ENCODE results near the gene ZNF532. TPM values are rescaled to one million over a fixed set of nuclear protein-coding genes. Genes with fewer than 3 reads are reported as not detected.

The ZNF532 gene
- total RNA-seq, 1 donor from 2014 or later = 53.3 TPM

DNA sequence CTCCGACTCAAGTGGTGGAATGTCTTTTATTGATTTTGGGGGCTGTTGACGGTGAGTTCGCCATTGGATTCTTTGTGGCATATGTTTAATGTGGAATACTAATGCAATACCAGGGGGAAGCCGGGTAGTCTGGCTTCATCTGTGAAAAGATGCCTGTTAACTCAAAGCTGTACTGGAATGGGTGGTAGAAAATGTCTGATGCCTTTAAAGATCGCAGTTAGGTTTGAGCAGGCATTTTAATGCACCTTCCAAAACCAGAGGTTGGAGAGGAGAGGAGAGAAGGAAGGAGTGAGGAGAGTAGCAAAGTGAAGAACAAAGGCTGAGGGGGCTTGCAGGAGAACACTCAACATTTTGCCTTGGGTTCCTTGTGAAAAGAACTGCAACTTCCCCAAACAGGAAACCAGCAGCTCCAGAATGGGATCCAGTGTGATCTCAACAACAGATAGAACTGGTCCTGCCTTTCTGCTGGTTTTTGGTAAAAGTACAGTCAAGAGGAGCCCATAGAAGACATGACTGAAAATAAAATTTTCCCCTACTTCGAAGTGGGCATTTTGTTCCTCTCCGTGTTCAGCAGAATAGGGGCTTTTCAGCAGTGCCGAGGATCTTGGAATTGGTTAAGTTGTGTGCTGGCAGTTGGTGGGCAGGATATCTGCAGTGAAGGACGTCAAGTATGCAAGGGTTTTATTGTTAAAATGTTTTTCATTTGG lies 1.5 kb downstream of the ZNF532 start:
- no peak for ATAC-seq (ENCODE audit: poor library complexity)
- no peak for DNase-seq
- intact Hi-C loops (cut with DNase I) = no loop called here

GRCh38 chr18:58866773-58867150 lies 2.1 kb downstream of the ZNF532 start:
- intact Hi-C loops (cut with DNase I) = no loop called here
- DNase-seq (no peak), ATAC-seq (ENCODE audit: poor library complexity) (no peak)

GRCh38 chr18:58867281-58867961 lies 2.7 kb downstream of the ZNF532 start:
- intact Hi-C loops (cut with DNase I) = no loop called here
- DNase-seq = no peak
- no peak for ATAC-seq (ENCODE audit: poor library complexity)

DNA sequence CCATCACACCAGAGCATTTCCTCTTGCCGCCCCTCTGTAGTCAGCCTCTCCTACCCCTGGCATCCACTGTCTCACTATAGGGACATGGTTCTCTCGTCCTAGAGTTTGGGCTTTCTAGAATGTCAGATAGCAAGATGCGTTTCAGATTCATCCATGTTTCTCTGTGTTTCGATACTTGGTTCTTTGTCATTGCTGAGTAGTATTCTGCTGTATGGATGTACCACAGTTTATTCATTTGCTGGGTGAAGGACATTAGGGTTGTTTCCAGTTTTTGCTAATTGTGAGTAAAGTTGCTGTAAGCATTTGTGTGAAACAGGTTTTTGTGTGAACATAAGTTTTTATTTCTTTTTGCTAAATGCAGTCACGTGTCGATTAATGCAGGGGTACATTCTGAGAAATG lies 3.8 kb downstream of the ZNF532 start:
- DNase-seq = no peak
- intact Hi-C loops (cut with DNase I) = no loop called here
- no peak for ATAC-seq (ENCODE audit: poor library complexity)

DNA sequence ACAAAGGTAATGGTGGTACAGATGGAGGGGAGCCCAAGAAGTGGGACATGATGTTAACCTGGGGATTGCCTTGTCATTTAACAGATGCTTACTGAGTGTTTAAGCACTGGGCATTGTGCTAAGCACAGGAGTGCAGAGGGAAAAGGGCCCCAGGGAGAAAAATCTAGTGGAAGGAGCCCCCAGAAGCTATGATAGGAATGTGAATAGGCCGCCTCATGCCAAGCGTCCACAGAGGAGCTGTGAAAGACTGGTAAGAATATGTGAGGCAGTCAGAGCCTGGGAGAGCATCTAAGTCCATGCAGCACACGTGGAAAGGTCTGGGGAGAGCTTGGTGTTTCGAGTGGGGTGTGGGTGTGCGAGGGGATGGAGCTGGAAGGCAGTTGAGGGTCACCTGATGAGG lies 5.5 kb downstream of the ZNF532 start:
- intact Hi-C loops (cut with DNase I) = no loop called here
- no peak for ATAC-seq (ENCODE audit: poor library complexity)
- DNase-seq = no peak

- no peak for DNase-seq
- no peak for ATAC-seq (ENCODE audit: poor library complexity)
- intact Hi-C loops (cut with DNase I) = no loop called here
Observed at GRCh38 chr18:58870621-58871020, 5.9 kb downstream of the ZNF532 start.

- intact Hi-C loops (cut with DNase I) = no loop called here
Observed at GRCh38 chr18:58871514-58872420, 7.1 kb downstream of the ZNF532 start.

GRCh38 chr18:58878640-58879039 lies 14.0 kb downstream of the ZNF532 start:
- DNase-seq (no peak), ATAC-seq (ENCODE audit: poor library complexity) (no peak)

More at GRCh38 chr18:58871514-58872420, 7.1 kb downstream of the ZNF532 start:
- ATAC-seq (ENCODE audit: poor library complexity) (no peak), DNase-seq (no peak)

DNA sequence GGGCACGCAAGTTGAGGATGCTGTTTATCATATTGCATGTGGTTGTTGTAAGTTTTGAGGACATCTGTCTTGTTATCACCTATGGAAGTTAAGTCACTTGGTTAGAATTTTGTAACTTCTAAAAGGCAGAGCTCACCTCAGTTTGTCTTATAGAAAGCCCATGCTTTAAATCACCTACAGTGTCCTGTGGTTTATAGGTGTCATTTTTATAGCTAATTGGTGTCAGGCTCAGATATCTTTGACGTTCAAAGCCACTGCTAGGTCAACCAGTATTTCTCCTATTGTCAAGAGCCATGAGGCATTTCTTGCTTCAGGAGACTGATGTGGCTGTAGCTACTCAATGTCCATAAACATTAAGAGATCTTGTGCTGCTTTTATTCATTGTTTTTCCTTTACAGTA lies 16.8 kb downstream of the ZNF532 start:
- intact Hi-C loops (cut with DNase I) = no loop called here
- ATAC-seq (ENCODE audit: poor library complexity) (no peak), DNase-seq (no peak)

More at GRCh38 chr18:58878640-58879039, 14.0 kb downstream of the ZNF532 start:
- intact Hi-C loops (cut with DNase I) = no loop called here

- DNase-seq (no peak), ATAC-seq (ENCODE audit: poor library complexity) (no peak)
- intact Hi-C loops (cut with DNase I) = no loop called here
Observed at GRCh38 chr18:58882044-58882443, 17.4 kb downstream of the ZNF532 start.

- no peak for DNase-seq
- ATAC-seq (ENCODE audit: poor library complexity) = no peak
- intact Hi-C loops (cut with DNase I) = no loop called here
Observed at GRCh38 chr18:58882686-58883085, 18.0 kb downstream of the ZNF532 start.

- DNase-seq = no peak
- no peak for ATAC-seq (ENCODE audit: poor library complexity)
- intact Hi-C loops (cut with DNase I) = no loop called here
Observed at GRCh38 chr18:58884680-58885079, 20.0 kb downstream of the ZNF532 start.

- intact Hi-C loops (cut with DNase I) = no loop called here
- ATAC-seq (ENCODE audit: poor library complexity) (no peak), DNase-seq (no peak)
Observed at GRCh38 chr18:58886431-58886830, 21.8 kb downstream of the ZNF532 start.

- intact Hi-C loops (cut with DNase I) = no loop called here
- ATAC-seq (ENCODE audit: poor library complexity) (peak; percentile 54), DNase-seq (no peak)
Observed at GRCh38 chr18:58886864-58887612, 22.4 kb downstream of the ZNF532 start.

DNA sequence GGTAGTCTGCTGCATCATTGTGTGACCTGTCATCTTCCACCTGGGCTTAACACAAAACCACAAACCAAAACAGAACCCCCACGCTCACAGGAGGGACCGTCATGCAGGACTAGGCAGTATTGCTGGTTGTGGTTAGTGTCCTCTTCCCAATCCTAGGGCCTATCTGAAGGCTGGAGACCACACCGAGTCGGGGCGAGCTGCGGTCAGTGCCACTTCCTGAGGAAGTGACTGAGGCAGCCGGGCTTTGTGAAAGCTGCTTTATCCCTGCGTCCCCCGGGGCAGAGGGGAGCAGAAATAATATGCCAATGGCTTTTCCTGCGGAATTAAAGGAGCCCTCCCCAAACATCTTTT lies 22.9 kb downstream of the ZNF532 start:
- peak; percentile 87 for ATAC-seq (ENCODE audit: poor library complexity)
- peak; percentile 84 for DNase-seq
- intact Hi-C loops (cut with DNase I) = no loop called here

GRCh38 chr18:58891776-58892175 lies 27.1 kb downstream of the ZNF532 start:
- no peak for ATAC-seq (ENCODE audit: poor library complexity)
- no peak for DNase-seq
- intact Hi-C loops (cut with DNase I) = no loop called here

DNA sequence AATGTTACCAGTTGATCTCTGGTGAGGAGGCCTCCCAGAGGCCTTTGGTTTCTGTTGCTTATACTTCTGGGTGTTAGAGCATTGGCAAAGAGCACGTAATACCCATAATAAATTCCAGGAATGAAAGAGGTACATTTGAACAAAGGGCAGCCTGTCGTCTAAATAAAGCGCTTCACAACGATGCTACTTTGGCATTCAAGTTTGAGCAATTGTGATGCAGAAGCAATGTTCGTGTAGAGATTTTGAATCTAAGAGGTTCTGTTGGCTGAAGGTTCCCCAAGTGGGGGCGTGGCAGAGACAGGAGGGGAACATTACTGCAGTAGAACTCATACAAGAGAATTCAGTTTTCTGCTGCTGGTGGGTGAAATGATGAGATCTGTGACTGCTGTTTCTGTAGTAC lies 27.8 kb downstream of the ZNF532 start:
- DNase-seq = no peak
- no peak for ATAC-seq (ENCODE audit: poor library complexity)
- intact Hi-C loops (cut with DNase I) = no loop called here

DNA sequence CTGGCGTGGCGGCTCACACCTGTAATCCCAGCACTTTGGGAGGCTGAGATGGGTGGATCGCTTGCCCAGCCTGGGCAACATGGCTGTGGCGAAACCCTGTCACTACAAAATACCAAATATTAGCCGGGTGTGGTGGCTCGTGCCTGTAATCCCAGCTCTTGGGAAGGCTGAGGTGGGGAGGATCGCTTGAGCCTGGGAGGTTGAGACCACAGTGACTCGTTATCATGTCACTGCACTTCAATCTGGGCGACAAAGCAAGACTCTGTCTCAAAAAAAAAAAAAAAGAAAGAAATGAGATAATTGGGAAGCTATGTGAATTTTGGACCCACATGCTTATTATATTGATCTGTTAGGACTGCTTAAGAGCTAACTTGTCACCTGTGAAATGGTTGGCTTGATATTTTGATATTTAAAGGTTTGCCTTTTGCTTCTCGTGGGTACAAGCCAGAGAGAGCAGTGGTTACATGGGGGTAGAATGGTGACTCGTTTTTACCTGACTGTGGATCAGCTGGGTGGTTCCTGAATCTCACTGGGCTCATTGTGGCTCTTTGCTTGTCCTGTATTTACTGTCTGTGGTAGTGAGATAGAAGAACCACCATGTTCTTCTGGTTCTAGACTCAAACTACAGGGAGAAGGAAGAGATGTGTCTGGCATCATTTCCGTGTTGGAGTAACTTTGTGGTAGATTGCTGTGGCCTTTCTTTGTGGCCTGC lies 28.9 kb downstream of the ZNF532 start:
- no peak for DNase-seq
- intact Hi-C loops (cut with DNase I) = no loop called here
- ATAC-seq (ENCODE audit: poor library complexity) = no peak

Measured in Right ventricle myocardium superior (tissue), 1 donor.